ENCODE data around the gene MYADML2.

Gene MYADML2

GRCh38 chr17:81942167-81942553, 4.9 kb downstream of the MYADML2 start:
- Histone ChIP-seq H4K8ac (ENCODE audit: low read depth, low read length) (no peak overlapping the region), H2BK5ac (ENCODE audit: low read length) (no peak overlapping the region), H3K4ac (ENCODE audit: low read depth, low read length) (no peak overlapping the region), H2AK5ac (ENCODE audit: low read length) (no peak overlapping the region), H3K4me1 (ENCODE audit: control insufficient read depth, low read depth, low read length) (no peaks in the 10 kb centered on the region), H3K4me3 (ENCODE audit: low read length) (no peak overlapping the region), H3K23ac (ENCODE audit: low read length) (no peak overlapping the region), H2BK15ac (replicated peaks; ENCODE audit: low read depth) (no peak overlapping the region), H3K56ac (ENCODE audit: low read length) (no peak overlapping the region), H3K79me1 (ENCODE audit: low read length) (no peaks in the 10 kb centered on the region), H3K9ac (ENCODE audit: low read length) (no peak overlapping the region), H3K4me2 (ENCODE audit: low read length) (no peak overlapping the region), H2BK120ac (ENCODE audit: low read depth, low read length) (no peak overlapping the region), H4K5ac (ENCODE audit: low read length) (no peak overlapping the region), H3K36me3 (ENCODE audit: control insufficient read depth, insufficient read depth, low read length) (no peaks in the 10 kb centered on the region), H3K27me3 (ENCODE audit: insufficient read depth, low read length, poor library complexity) (no peaks in the 10 kb centered on the region), H3K79me2 (ENCODE audit: control insufficient read depth, insufficient read depth, low read length) (no peaks in the 10 kb centered on the region), H3K27ac (ENCODE audit: low read depth, low read length) (no peak overlapping the region), H3K18ac (ENCODE audit: low read length) (no peak overlapping the region)
- DNase-seq: no peak
- no CpG with 5 or more reads among the region's 12 CpGs for WGBS (ENCODE audit: extremely low coverage, insufficient coverage, low lambda C conversion rate)

- Histone ChIP-seq H2BK120ac (ENCODE audit: low read depth, low read length) (no peak overlapping the region), H2BK5ac (ENCODE audit: low read length) (no peak overlapping the region), H2BK15ac (replicated peaks; ENCODE audit: low read depth) (no peak overlapping the region), H3K4me3 (ENCODE audit: low read length) (no peak overlapping the region), H3K9ac (ENCODE audit: low read length) (no peak overlapping the region), H3K4me1 (ENCODE audit: control insufficient read depth, low read depth, low read length) (no peaks in the 10 kb centered on the region), H4K8ac (ENCODE audit: low read depth, low read length) (no peak overlapping the region), H3K4ac (ENCODE audit: low read depth, low read length) (no peak overlapping the region), H3K4me2 (ENCODE audit: low read length) (no peak overlapping the region), H3K79me2 (ENCODE audit: control insufficient read depth, insufficient read depth, low read length) (peaks cover under 1% of the 10 kb centered on the region), H3K27me3 (ENCODE audit: insufficient read depth, low read length, poor library complexity) (no peaks in the 10 kb centered on the region), H3K18ac (ENCODE audit: low read length) (no peak overlapping the region), H3K36me3 (ENCODE audit: control insufficient read depth, insufficient read depth, low read length) (no peaks in the 10 kb centered on the region), H3K23ac (ENCODE audit: low read length) (no peak overlapping the region), H3K79me1 (ENCODE audit: low read length) (peaks cover under 1% of the 10 kb centered on the region), H3K27ac (ENCODE audit: low read depth, low read length) (no peak overlapping the region), H2AK5ac (ENCODE audit: low read length) (no peak overlapping the region), H4K5ac (ENCODE audit: low read length) (no peak overlapping the region), H3K56ac (ENCODE audit: low read length) (no peak overlapping the region)
- DNase-seq: no peak
- no CpG with 5 or more reads among the region's 30 CpGs for WGBS (ENCODE audit: extremely low coverage, insufficient coverage, low lambda C conversion rate)
Observed at GRCh38 chr17:81941484-81942166, 5.4 kb downstream of the MYADML2 start.

GRCh38 chr17:81940538-81941483, 6.2 kb downstream of the MYADML2 start:
- Histone ChIP-seq H3K23ac (ENCODE audit: low read length) (no peak overlapping the region), H3K27ac (ENCODE audit: low read depth, low read length) (no peak overlapping the region), H4K5ac (ENCODE audit: low read length) (no peak overlapping the region), H3K79me2 (ENCODE audit: control insufficient read depth, insufficient read depth, low read length) (peaks cover 5% of the 10 kb centered on the region), H2BK5ac (ENCODE audit: low read length) (no peak overlapping the region), H3K4me3 (ENCODE audit: low read length) (no peak overlapping the region), H3K4me1 (ENCODE audit: control insufficient read depth, low read depth, low read length) (no peaks in the 10 kb centered on the region), H2BK15ac (replicated peaks; ENCODE audit: low read depth) (no peak overlapping the region), H3K4me2 (ENCODE audit: low read length) (no peak overlapping the region), H3K56ac (ENCODE audit: low read length) (no peak overlapping the region), H3K9ac (ENCODE audit: low read length) (no peak overlapping the region), H3K27me3 (ENCODE audit: insufficient read depth, low read length, poor library complexity) (no peaks in the 10 kb centered on the region), H2AK5ac (ENCODE audit: low read length) (no peak overlapping the region), H3K79me1 (ENCODE audit: low read length) (peaks cover 5% of the 10 kb centered on the region), H3K4ac (ENCODE audit: low read depth, low read length) (no peak overlapping the region), H2BK120ac (ENCODE audit: low read depth, low read length) (no peak overlapping the region), H4K8ac (ENCODE audit: low read depth, low read length) (no peak overlapping the region), H3K18ac (ENCODE audit: low read length) (no peak overlapping the region), H3K36me3 (ENCODE audit: control insufficient read depth, insufficient read depth, low read length) (no peaks in the 10 kb centered on the region)
- no peak for DNase-seq
- no CpG with 5 or more reads among the region's 56 CpGs for WGBS (ENCODE audit: extremely low coverage, insufficient coverage, low lambda C conversion rate)

- H3K36me3 ChIP-seq (ENCODE audit: control insufficient read depth, insufficient read depth, low read length): no peaks in the 10 kb centered on the region
- H2AK5ac ChIP-seq (ENCODE audit: low read length): no peak overlapping the region
- H3K23ac ChIP-seq (ENCODE audit: low read length): no peak overlapping the region
- H3K27ac ChIP-seq (ENCODE audit: low read depth, low read length): no peak overlapping the region
- no peaks in the 10 kb centered on the region for H3K4me1 ChIP-seq (ENCODE audit: control insufficient read depth, low read depth, low read length)
- peaks cover 8% of the 10 kb centered on the region for H3K79me1 ChIP-seq (ENCODE audit: low read length)
- no peak overlapping the region for H3K18ac ChIP-seq (ENCODE audit: low read length)
- H2BK5ac ChIP-seq (ENCODE audit: low read length): no peak overlapping the region
- H3K9ac ChIP-seq (ENCODE audit: low read length): no peak overlapping the region
- peaks cover 8% of the 10 kb centered on the region for H3K79me2 ChIP-seq (ENCODE audit: control insufficient read depth, insufficient read depth, low read length)
- H2BK120ac ChIP-seq (ENCODE audit: low read depth, low read length): no peak overlapping the region
- no peak overlapping the region for H4K8ac ChIP-seq (ENCODE audit: low read depth, low read length)
- H2BK15ac ChIP-seq (replicated peaks; ENCODE audit: low read depth): no peak overlapping the region
- no peak overlapping the region for H3K4me2 ChIP-seq (ENCODE audit: low read length)
- H3K56ac ChIP-seq (ENCODE audit: low read length): no peak overlapping the region
- no peaks in the 10 kb centered on the region for H3K27me3 ChIP-seq (ENCODE audit: insufficient read depth, low read length, poor library complexity)
- no peak overlapping the region for H4K5ac ChIP-seq (ENCODE audit: low read length)
- no CpG with 5 or more reads among the region's 21 CpGs for whole genome bisulfite sequencing (ENCODE audit: extremely low coverage, insufficient coverage, low lambda C conversion rate)
- H3K4me3 ChIP-seq (ENCODE audit: low read length): no peak overlapping the region
- no peak for DNase-seq
- H3K4ac ChIP-seq (ENCODE audit: low read depth, low read length): no peak overlapping the region
Observed at GRCh38 chr17:81939881-81940385, 7.1 kb downstream of the MYADML2 start.

GRCh38 chr17:81939218-81939617, 7.8 kb downstream of the MYADML2 start:
- Histone ChIP-seq H2AK5ac (ENCODE audit: low read length) (no peak overlapping the region), H3K4me1 (ENCODE audit: control insufficient read depth, low read depth, low read length) (no peaks in the 10 kb centered on the region), H2BK120ac (ENCODE audit: low read depth, low read length) (no peak overlapping the region), H4K8ac (ENCODE audit: low read depth, low read length) (no peak overlapping the region), H4K5ac (ENCODE audit: low read length) (no peak overlapping the region), H3K9ac (ENCODE audit: low read length) (no peak overlapping the region), H3K4ac (ENCODE audit: low read depth, low read length) (no peak overlapping the region), H3K36me3 (ENCODE audit: control insufficient read depth, insufficient read depth, low read length) (no peaks in the 10 kb centered on the region), H2BK15ac (replicated peaks; ENCODE audit: low read depth) (no peak overlapping the region), H3K56ac (ENCODE audit: low read length) (no peak overlapping the region), H3K18ac (ENCODE audit: low read length) (no peak overlapping the region), H3K27me3 (ENCODE audit: insufficient read depth, low read length, poor library complexity) (no peaks in the 10 kb centered on the region), H3K4me2 (ENCODE audit: low read length) (no peak overlapping the region), H3K79me1 (ENCODE audit: low read length) (peaks cover 8% of the 10 kb centered on the region), H3K23ac (ENCODE audit: low read length) (no peak overlapping the region), H2BK5ac (ENCODE audit: low read length) (no peak overlapping the region), H3K27ac (ENCODE audit: low read depth, low read length) (no peak overlapping the region), H3K4me3 (ENCODE audit: low read length) (no peak overlapping the region), H3K79me2 (ENCODE audit: control insufficient read depth, insufficient read depth, low read length) (peaks cover 8% of the 10 kb centered on the region)
- WGBS (ENCODE audit: extremely low coverage, insufficient coverage, low lambda C conversion rate): no CpG with 5 or more reads among the region's 15 CpGs
- DNase-seq: no peak
